ENCODE results near the gene RYR1. TPM values are rescaled to one million over a fixed set of nuclear protein-coding genes. Genes with fewer than 3 reads are reported as not detected.
"Not testable (repeated sequence)": the region's sequence is repeated elsewhere in the genome, so short reads cannot be mapped to it uniquely, and the experiment has no call there.

RYR1 gene
- total RNA-seq, 2 donors from 2014 or later, result 0.33 to 1.0 TPM

GRCh38 chr19:38596057-38596981 lies 162.8 kb downstream of the RYR1 start:
- Histone ChIP-seq H3K27ac (peak overlapping the region in 3 of 4 donors; percentile 37 to 61 (median 38)), H3K27me3 (no peaks in the 10 kb centered on the region), H3K4me1 (peaks cover 7% of the 10 kb centered on the region), H3K4me3 (no peak overlapping the region), H3K9me3 (no peaks in the 10 kb centered on the region), H3K36me3 (replicated peaks in 1 of 2; ENCODE audit: insufficient read depth in 1 of 2, low read depth in 2 of 2) (no peaks in the 10 kb centered on the region)
- ATAC-seq (peak; percentile 86), DNase-seq (peak; percentile 72 to 88 (median 79))
- intact Hi-C loops (cut with DNase I), result no loop called here
- TF ChIP-seq CTCF (IDR thresholded peaks at IDR 0.05) (peak in 1 of 7 experiments; percentile 4), POLR2A (IDR thresholded peaks at IDR 0.05) (no peak)
- 14 to 27% methylated on average over 17 to 50 of the region's 55 CpGs for WGBS, 2 donors

- ATAC-seq (no peak), DNase-seq (no peak)
- TF ChIP-seq POLR2A (IDR thresholded peaks at IDR 0.05) (no peak), CTCF (IDR thresholded peaks at IDR 0.05) (no peak)
- Histone ChIP-seq H3K9me3 (no peaks in the 10 kb centered on the region), H3K4me3 (no peak overlapping the region), H3K27me3 (no peaks in the 10 kb centered on the region), H3K36me3 (replicated peaks in 1 of 2; ENCODE audit: insufficient read depth in 1 of 2, low read depth in 2 of 2) (no peaks in the 10 kb centered on the region), H3K27ac (no peak overlapping the region), H3K4me1 (peaks cover 7% of the 10 kb centered on the region)
- WGBS, 2 donors, result 80 to 93% methylated on average over 8 to 11 of the region's 11 CpGs
- intact Hi-C loops (cut with DNase I), result no loop called here
Observed at GRCh38 chr19:38597075-38597474, 163.6 kb downstream of the RYR1 start.

- Histone ChIP-seq H3K4me3 (no peak overlapping the region), H3K36me3 (replicated peaks in 1 of 2; ENCODE audit: insufficient read depth in 1 of 2, low read depth in 2 of 2) (no peaks in the 10 kb centered on the region), H3K4me1 (peaks cover 7% of the 10 kb centered on the region), H3K27me3 (no peaks in the 10 kb centered on the region), H3K27ac (no peak overlapping the region), H3K9me3 (no peaks in the 10 kb centered on the region)
- 77 to 82% methylated on average over 10 to 11 of the region's 11 CpGs for WGBS, 2 donors
- DNase-seq, result no peak
- no peak for TF ChIP-seq CTCF (IDR thresholded peaks at IDR 0.05)
- no peak for TF ChIP-seq POLR2A (IDR thresholded peaks at IDR 0.05)
- intact Hi-C loops (cut with DNase I), result no loop called here
- no peak for ATAC-seq
Observed at GRCh38 chr19:38599722-38600121, 166.2 kb downstream of the RYR1 start.

GRCh38 chr19:38602856-38603255 lies 169.4 kb downstream of the RYR1 start:
- H3K27me3 ChIP-seq; H3K4me3 ChIP-seq; H3K9me3 ChIP-seq; ATAC-seq; intact Hi-C loops (cut with DNase I); H3K4me1 ChIP-seq; DNase-seq; H3K36me3 ChIP-seq (replicated peaks in 1 of 2; ENCODE audit: insufficient read depth in 1 of 2, low read depth in 2 of 2): not testable (repeated sequence)
- WGBS, 2 donors, result 90 to 94% methylated on average over 5 of the region's 5 CpGs
- H3K27ac ChIP-seq, result peak overlapping the region in 1 of 4 donors; percentile 30

- 67 to 70% methylated on average over 6 of the region's 6 CpGs for WGBS, 2 donors
- no peak for ATAC-seq
Observed at GRCh38 chr19:38606131-38606530, 172.6 kb downstream of the RYR1 start.

More at GRCh38 chr19:38606131-38606530, 172.6 kb downstream of the RYR1 start:
- no peak overlapping the region for H3K4me3 ChIP-seq
- H3K27me3 ChIP-seq, result no peaks in the 10 kb centered on the region
- no peaks in the 10 kb centered on the region for H3K9me3 ChIP-seq
- no peak overlapping the region for H3K27ac ChIP-seq
- no peaks in the 10 kb centered on the region for H3K36me3 ChIP-seq (replicated peaks in 1 of 2; ENCODE audit: insufficient read depth in 1 of 2, low read depth in 2 of 2)
- no peak for TF ChIP-seq CTCF (IDR thresholded peaks at IDR 0.05)
- TF ChIP-seq POLR2A (IDR thresholded peaks at IDR 0.05), result no peak
- intact Hi-C loops (cut with DNase I), result no loop called here
- no peak for DNase-seq
- no peaks in the 10 kb centered on the region for H3K4me1 ChIP-seq

Measured in body of pancreas (tissue), 4 donors.